ENCODE measurements around the gene PARD3. TPM values are rescaled to one million over a fixed set of nuclear protein-coding genes. Genes with fewer than 3 reads are reported as not detected.

The PARD3 gene
- total and polyA plus RNA-seq, 2 donors from 2014 or later = 21.1 to 47.5 TPM

- H3K9ac ChIP-seq (ENCODE audit: low read length in 3 of 3) = no peak overlapping the region
- TF ChIP-seq CTCF (IDR thresholded peaks at IDR 0.05; ENCODE audit: borderline replicate concordance, extremely low read depth, insufficient read depth) = no peak
- FAIRE-seq (no peak), DNase-seq (no peak)
- H3K9me3 ChIP-seq (ENCODE audit: control insufficient read depth in 2 of 3, insufficient read depth in 1 of 3, low read length in 3 of 3) = peaks cover 0 to 2% (median 0%) of the 10 kb centered on the region in 3 donors
- H3K4me3 ChIP-seq (ENCODE audit: low read length in 3 of 3) = no peak overlapping the region
- H3K36me3 ChIP-seq (ENCODE audit: control insufficient read depth in 2 of 3, insufficient read depth in 3 of 3, low read length in 3 of 3) = no peaks in the 10 kb centered on the region
- no peaks in the 10 kb centered on the region for H3K27me3 ChIP-seq (ENCODE audit: control insufficient read depth, insufficient read depth, low read length)
- H3K4me1 ChIP-seq (ENCODE audit: control insufficient read depth in 2 of 3, insufficient read depth in 2 of 3, low read depth in 1 of 3, low read length in 3 of 3) = no peaks in the 10 kb centered on the region
- H3K27ac ChIP-seq (ENCODE audit: low read depth in 2 of 2, low read length in 2 of 2) = no peak overlapping the region
- intact Hi-C loops (cut with DNase I) = no loop called here
Measured at GRCh38 chr10:34078017-34078744, 736.9 kb downstream of the PARD3 start.

- Histone ChIP-seq H3K9me3 (ENCODE audit: control insufficient read depth in 2 of 3, insufficient read depth in 1 of 3, low read length in 3 of 3) (peaks cover 0 to 2% (median 0%) of the 10 kb centered on the region in 3 donors), H3K4me3 (ENCODE audit: low read length in 3 of 3) (no peak overlapping the region), H3K9ac (ENCODE audit: low read length in 3 of 3) (no peak overlapping the region), H3K4me1 (ENCODE audit: control insufficient read depth in 2 of 3, insufficient read depth in 2 of 3, low read depth in 1 of 3, low read length in 3 of 3) (no peaks in the 10 kb centered on the region), H3K27ac (ENCODE audit: low read depth in 2 of 2, low read length in 2 of 2) (no peak overlapping the region), H3K36me3 (ENCODE audit: control insufficient read depth in 2 of 3, insufficient read depth in 3 of 3, low read length in 3 of 3) (no peaks in the 10 kb centered on the region), H3K27me3 (ENCODE audit: control insufficient read depth, insufficient read depth, low read length) (no peaks in the 10 kb centered on the region)
- intact Hi-C loops (cut with DNase I) = no loop called here
- TF ChIP-seq CTCF (IDR thresholded peaks at IDR 0.05; ENCODE audit: borderline replicate concordance, extremely low read depth, insufficient read depth) = no peak
- DNase-seq (no peak), FAIRE-seq (no peak)
Measured at GRCh38 chr10:34076443-34076842, 738.7 kb downstream of the PARD3 start.

DNA sequence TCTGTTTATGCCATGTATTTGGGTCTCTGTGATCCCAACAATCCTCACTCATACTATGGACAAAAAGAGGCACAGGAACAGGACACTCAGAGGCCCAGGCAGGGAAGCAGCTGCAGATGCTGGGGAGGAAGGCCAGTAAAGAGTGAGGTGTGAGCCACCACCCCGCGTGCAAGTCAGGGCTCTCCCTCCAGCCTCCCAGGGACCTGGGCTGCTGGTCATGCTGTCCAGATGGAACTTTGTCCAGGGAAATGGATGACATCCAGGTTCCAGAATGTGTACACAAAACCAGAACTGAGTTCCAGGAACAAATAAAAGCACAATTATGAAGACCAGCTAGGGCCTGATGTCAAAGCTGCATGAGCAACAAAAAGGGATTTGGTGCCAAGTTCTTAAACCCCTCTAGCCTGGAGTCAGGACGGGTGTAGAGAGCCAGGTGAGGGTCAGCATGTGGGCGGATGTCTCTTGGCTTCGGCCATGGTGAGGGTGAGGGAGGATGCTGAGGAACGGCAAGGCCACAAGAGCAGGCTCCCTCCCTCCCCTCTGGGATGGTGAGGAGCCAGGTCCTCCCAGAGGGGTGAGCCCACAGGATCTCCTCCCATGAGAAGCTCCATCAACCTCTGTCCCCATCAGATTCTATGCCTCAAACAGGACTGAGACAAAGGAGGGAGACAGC lies 739.7 kb downstream of the PARD3 start:
- H3K9ac ChIP-seq (ENCODE audit: low read length in 3 of 3) = no peak overlapping the region
- peaks cover 0 to 2% (median 0%) of the 10 kb centered on the region in 3 donors for H3K9me3 ChIP-seq (ENCODE audit: control insufficient read depth in 2 of 3, insufficient read depth in 1 of 3, low read length in 3 of 3)
- H3K4me1 ChIP-seq (ENCODE audit: control insufficient read depth in 2 of 3, insufficient read depth in 2 of 3, low read depth in 1 of 3, low read length in 3 of 3) = no peaks in the 10 kb centered on the region
- TF ChIP-seq CTCF (IDR thresholded peaks at IDR 0.05; ENCODE audit: borderline replicate concordance, extremely low read depth, insufficient read depth) = no peak
- H3K27me3 ChIP-seq (ENCODE audit: control insufficient read depth, insufficient read depth, low read length) = no peaks in the 10 kb centered on the region
- no peaks in the 10 kb centered on the region for H3K36me3 ChIP-seq (ENCODE audit: control insufficient read depth in 2 of 3, insufficient read depth in 3 of 3, low read length in 3 of 3)
- H3K27ac ChIP-seq (ENCODE audit: low read depth in 2 of 2, low read length in 2 of 2) = no peak overlapping the region
- H3K4me3 ChIP-seq (ENCODE audit: low read length in 3 of 3) = no peak overlapping the region
- FAIRE-seq (no peak), DNase-seq (no peak)
- intact Hi-C loops (cut with DNase I) = no loop called here

All from kidney (tissue), 14 donors.